BE2C (cell line): ENCODE results near the gene CCR6.

Experiments
- DNase-seq: peaks from one replicate; pipeline ENCODE4 v3.0.0-alpha.2; 2020
- H3K27me3 ChIP-seq: fragments of 250-450 bp; sonication (Bioruptor Pico); 2 replicates; pipeline ENCODE4 v1.5.1; 2020; ENCODE audit warnings: mild to moderate bottlenecking
- H3K36me3 ChIP-seq: fragments of 250-450 bp; sonication (Bioruptor Pico); 2 replicates; pipeline ENCODE4 v1.5.1; 2020; ENCODE audit warnings: mild to moderate bottlenecking
- H3K4me1 ChIP-seq: fragments of 250-450 bp; sonication (Bioruptor Pico); 2 replicates; pipeline ENCODE4 v1.5.1; 2020
- H3K4me3 ChIP-seq: 2 replicates; pipeline ENCODE4 v1.5.1; 2011; ENCODE audit warnings: low read depth, low read length
- H3K9me3 ChIP-seq: fragments of 250-450 bp; sonication (Bioruptor Pico); 2 replicates; pipeline ENCODE4 v1.5.1; 2020
- CTCF ChIP-seq: IDR thresholded peaks from 2 replicates; pipeline ENCODE4 v1.5.1; 2012; ENCODE audit warnings: mild to moderate bottlenecking, low read depth, low read length

Gene CCR6

DNA sequence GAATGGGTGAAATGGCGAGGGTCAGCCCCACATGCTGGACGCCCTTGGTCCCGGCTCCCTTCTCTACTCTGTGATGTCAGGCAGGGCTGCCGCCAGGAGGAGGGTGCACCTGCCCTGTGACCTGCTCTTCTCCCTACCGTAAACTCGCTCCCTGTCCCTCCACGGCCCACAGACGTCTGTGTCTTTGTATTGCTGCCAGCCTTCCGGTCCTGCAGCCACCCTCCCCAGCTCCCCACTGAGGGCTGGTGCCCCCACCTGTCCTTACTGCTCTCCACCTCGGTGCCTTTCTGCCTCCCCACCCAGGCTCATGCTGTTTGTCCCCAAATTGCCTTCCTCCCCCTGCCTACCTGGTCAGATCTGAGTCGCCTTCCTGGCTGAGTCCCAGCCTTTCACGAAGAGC, 4.1 kb upstream of the CCR6 start:
- H3K4me1 ChIP-seq: peaks cover 3% of the 10 kb centered on the region; the same call in 1 of the 2 replicates

GRCh38 chr6:167119670-167120582, 3.0 kb upstream of the CCR6 start:
- H3K27me3 ChIP-seq: no peaks in the 10 kb centered on the region
- H3K4me1 ChIP-seq: no peaks in the 10 kb centered on the region
- no peak overlapping the region for H3K4me3 ChIP-seq
- no peaks in the 10 kb centered on the region for H3K36me3 ChIP-seq
- no peak for TF ChIP-seq CTCF
- no peak for DNase-seq
- no peaks in the 10 kb centered on the region for H3K9me3 ChIP-seq

More for the DNA sequence above, 4.1 kb upstream of the CCR6 start:
- TF ChIP-seq CTCF: no peak
- Histone ChIP-seq H3K9me3 (no peaks in the 10 kb centered on the region), H3K36me3 (no peaks in the 10 kb centered on the region), H3K27me3 (no peaks in the 10 kb centered on the region), H3K4me3 (no peak overlapping the region)
- DNase-seq: no peak

GRCh38 chr6:167120583-167120903, 2.4 kb upstream of the CCR6 start:
- no peak overlapping the region for H3K4me3 ChIP-seq
- no peaks in the 10 kb centered on the region for H3K4me1 ChIP-seq
- no peak for DNase-seq
- H3K9me3 ChIP-seq: no peaks in the 10 kb centered on the region
- no peaks in the 10 kb centered on the region for H3K36me3 ChIP-seq
- no peaks in the 10 kb centered on the region for H3K27me3 ChIP-seq
- TF ChIP-seq CTCF: no peak

- 0 out of 2 replicates have a peak, but pooled peaks cover under 1% of the 10 kb centered on the region for H3K4me1 ChIP-seq
- H3K4me3 ChIP-seq: no peak overlapping the region
- no peaks in the 10 kb centered on the region for H3K27me3 ChIP-seq
- TF ChIP-seq CTCF: no peak
- no peak for DNase-seq
- no peaks in the 10 kb centered on the region for H3K9me3 ChIP-seq
- H3K36me3 ChIP-seq: no peaks in the 10 kb centered on the region
Observed at GRCh38 chr6:167121335-167121841, 1.5 kb upstream of the CCR6 start.

DNA sequence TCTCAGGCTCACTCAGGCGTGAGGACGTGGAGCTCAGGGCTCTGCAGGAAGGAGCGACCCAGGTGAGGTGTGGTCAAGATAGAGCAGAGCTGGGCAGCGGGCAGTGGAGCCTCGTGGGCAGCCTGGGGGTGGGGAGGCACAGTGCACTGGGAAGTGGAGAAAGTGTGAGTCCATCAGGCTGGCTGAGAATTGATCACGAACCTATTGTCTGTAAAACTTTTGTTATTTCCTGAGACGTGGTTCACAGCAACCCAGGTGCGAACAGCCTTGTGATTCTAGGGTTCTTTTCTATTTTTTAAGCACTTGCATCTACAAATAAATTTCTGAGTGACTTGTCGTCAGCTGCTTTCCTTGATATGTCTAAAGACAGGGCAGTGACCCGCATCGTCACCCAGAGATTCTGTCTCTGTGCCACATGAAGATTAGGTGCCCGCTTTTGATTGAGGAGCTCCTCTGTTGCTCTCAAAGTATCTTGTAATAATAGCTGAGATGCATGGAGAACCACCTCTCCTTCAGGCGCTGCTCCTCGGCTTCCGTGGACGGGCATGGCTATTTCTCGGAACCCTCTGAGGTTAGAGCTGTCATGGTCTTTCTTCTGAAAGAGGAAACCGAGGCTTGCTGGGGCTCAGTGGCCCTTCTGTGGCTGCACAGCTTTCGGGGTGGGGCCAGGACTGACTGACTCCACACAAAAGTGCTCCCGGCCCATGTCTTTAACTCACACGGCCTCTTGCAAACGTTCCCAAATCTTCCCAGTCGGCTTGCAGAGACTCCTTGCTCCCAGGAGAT, 662 bp upstream of the CCR6 start:
- no peak for DNase-seq
- Histone ChIP-seq H3K36me3 (no peaks in the 10 kb centered on the region), H3K27me3 (no peaks in the 10 kb centered on the region), H3K9me3 (no peaks in the 10 kb centered on the region), H3K4me1 (0 out of 2 replicates have a peak, but pooled peaks cover 2% of the 10 kb centered on the region), H3K4me3 (no peak overlapping the region)
- no peak for TF ChIP-seq CTCF

- no peak for TF ChIP-seq CTCF
- no peak overlapping the region for H3K4me3 ChIP-seq
- H3K4me1 ChIP-seq: 0 out of 2 replicates have a peak, but pooled peaks cover 2% of the 10 kb centered on the region
- no peaks in the 10 kb centered on the region for H3K9me3 ChIP-seq
- no peaks in the 10 kb centered on the region for H3K36me3 ChIP-seq
- H3K27me3 ChIP-seq: no peaks in the 10 kb centered on the region
- no peak for DNase-seq
Observed at GRCh38 chr6:167124753-167125152, 1.9 kb downstream of the CCR6 start.
